ENCODE measurements around the gene SOWAHB.

The SOWAHB gene

GRCh38 chr4:76926841-76927240 lies 28.9 kb upstream of the SOWAHB start:
- Histone ChIP-seq H3K36me3 (ENCODE audit: control insufficient read depth in 1 of 2, insufficient read depth in 2 of 2, low read length in 2 of 2) (no peaks in the 10 kb centered on the region), H3K14ac (ENCODE audit: low read length) (no peak overlapping the region), H3K79me2 (ENCODE audit: control insufficient read depth, insufficient read depth, low read length, poor library complexity) (no peaks in the 10 kb centered on the region), H4K12ac (ENCODE audit: low read depth, low read length) (no peak overlapping the region), H4K8ac (ENCODE audit: low read depth, low read length) (no peak overlapping the region), H3K18ac (ENCODE audit: low read length) (no peak overlapping the region), H3K4me3 (ENCODE audit: low read depth, low read length) (no peak overlapping the region), H2AK5ac (ENCODE audit: low read length) (no peak overlapping the region), H4K91ac (ENCODE audit: low read depth, low read length) (no peak overlapping the region), H3K4me2 (ENCODE audit: low read length) (no peak overlapping the region), H3K23ac (ENCODE audit: low read length) (no peak overlapping the region), H3K4ac (ENCODE audit: low read depth, low read length) (no peak overlapping the region), H3K27ac (ENCODE audit: low read depth, low read length) (no peak overlapping the region), H2BK12ac (ENCODE audit: low read length) (no peak overlapping the region), H3K4me1 (ENCODE audit: control insufficient read depth in 1 of 2, insufficient read depth in 2 of 2, low read length in 2 of 2) (no peaks in the 10 kb centered on the region), H3K9me3 (ENCODE audit: insufficient read depth, low read depth, low read length) (no peaks in the 10 kb centered on the region), H3K9ac (ENCODE audit: low read length) (no peak overlapping the region), H3K79me1 (ENCODE audit: low read length) (no peaks in the 10 kb centered on the region), H2BK5ac (ENCODE audit: low read depth, low read length, poor library complexity) (no peak overlapping the region), H3K27me3 (ENCODE audit: insufficient read depth, low read length) (no peaks in the 10 kb centered on the region), H2AFZ (ENCODE audit: insufficient read depth, low read length, poor library complexity) (no peak overlapping the region), H2BK120ac (ENCODE audit: insufficient read depth, low read length, poor library complexity) (no peak overlapping the region)
- WGBS (ENCODE audit: extremely low coverage, insufficient coverage, insufficient read length): no CpG with 5 or more reads among the region's 6 CpGs
- peak; percentile 35 to 69 for DNase-seq

GRCh38 chr4:76923619-76924357 lies 25.8 kb upstream of the SOWAHB start:
- Histone ChIP-seq H2AK5ac (ENCODE audit: low read length) (no peak overlapping the region), H3K18ac (ENCODE audit: low read length) (no peak overlapping the region), H3K4me2 (ENCODE audit: low read length) (no peak overlapping the region), H4K12ac (ENCODE audit: low read depth, low read length) (no peak overlapping the region), H4K8ac (ENCODE audit: low read depth, low read length) (no peak overlapping the region), H3K27ac (ENCODE audit: low read depth, low read length) (no peak overlapping the region), H3K36me3 (ENCODE audit: control insufficient read depth in 1 of 2, insufficient read depth in 2 of 2, low read length in 2 of 2) (no peaks in the 10 kb centered on the region), H2AFZ (ENCODE audit: insufficient read depth, low read length, poor library complexity) (no peak overlapping the region), H3K79me2 (ENCODE audit: control insufficient read depth, insufficient read depth, low read length, poor library complexity) (no peaks in the 10 kb centered on the region), H3K9me3 (ENCODE audit: insufficient read depth, low read depth, low read length) (no peaks in the 10 kb centered on the region), H3K14ac (ENCODE audit: low read length) (no peak overlapping the region), H2BK5ac (ENCODE audit: low read depth, low read length, poor library complexity) (no peak overlapping the region), H3K4me1 (ENCODE audit: control insufficient read depth in 1 of 2, insufficient read depth in 2 of 2, low read length in 2 of 2) (no peaks in the 10 kb centered on the region), H4K91ac (ENCODE audit: low read depth, low read length) (no peak overlapping the region), H3K23ac (ENCODE audit: low read length) (no peak overlapping the region), H3K4me3 (ENCODE audit: low read depth, low read length) (no peak overlapping the region), H3K79me1 (ENCODE audit: low read length) (no peaks in the 10 kb centered on the region), H3K27me3 (ENCODE audit: insufficient read depth, low read length) (no peaks in the 10 kb centered on the region), H2BK120ac (ENCODE audit: insufficient read depth, low read length, poor library complexity) (no peak overlapping the region), H3K4ac (ENCODE audit: low read depth, low read length) (no peak overlapping the region), H3K9ac (ENCODE audit: low read length) (no peak overlapping the region), H2BK12ac (ENCODE audit: low read length) (no peak overlapping the region)
- no CpG with 5 or more reads among the region's 5 CpGs for WGBS (ENCODE audit: extremely low coverage, insufficient coverage, insufficient read length)
- peak; percentile 34 to 86 for DNase-seq

- Histone ChIP-seq H4K8ac (ENCODE audit: low read depth, low read length) (no peak overlapping the region), H3K79me2 (ENCODE audit: control insufficient read depth, insufficient read depth, low read length, poor library complexity) (no peaks in the 10 kb centered on the region), H3K79me1 (ENCODE audit: low read length) (no peaks in the 10 kb centered on the region), H2BK120ac (ENCODE audit: insufficient read depth, low read length, poor library complexity) (no peak overlapping the region), H3K27me3 (ENCODE audit: insufficient read depth, low read length) (no peaks in the 10 kb centered on the region), H3K27ac (ENCODE audit: low read depth, low read length) (no peak overlapping the region), H3K23ac (ENCODE audit: low read length) (no peak overlapping the region), H2AFZ (ENCODE audit: insufficient read depth, low read length, poor library complexity) (no peak overlapping the region), H3K18ac (ENCODE audit: low read length) (no peak overlapping the region), H2AK5ac (ENCODE audit: low read length) (no peak overlapping the region), H3K4me1 (ENCODE audit: control insufficient read depth in 1 of 2, insufficient read depth in 2 of 2, low read length in 2 of 2) (no peaks in the 10 kb centered on the region), H3K36me3 (ENCODE audit: control insufficient read depth in 1 of 2, insufficient read depth in 2 of 2, low read length in 2 of 2) (no peaks in the 10 kb centered on the region), H4K91ac (ENCODE audit: low read depth, low read length) (no peak overlapping the region), H3K9ac (ENCODE audit: low read length) (no peak overlapping the region), H3K4me3 (ENCODE audit: low read depth, low read length) (no peak overlapping the region), H2BK5ac (ENCODE audit: low read depth, low read length, poor library complexity) (no peak overlapping the region), H3K14ac (ENCODE audit: low read length) (no peak overlapping the region), H3K4me2 (ENCODE audit: low read length) (no peak overlapping the region), H3K4ac (ENCODE audit: low read depth, low read length) (no peak overlapping the region), H4K12ac (ENCODE audit: low read depth, low read length) (no peak overlapping the region), H2BK12ac (ENCODE audit: low read length) (no peak overlapping the region), H3K9me3 (ENCODE audit: insufficient read depth, low read depth, low read length) (no peaks in the 10 kb centered on the region)
- DNase-seq: no peak
These were observed 22.8 kb upstream of the SOWAHB start for GRCh38 chr4:76920715-76921114.

GRCh38 chr4:76909711-76910110 lies 11.8 kb upstream of the SOWAHB start:
- Histone ChIP-seq H2BK5ac (ENCODE audit: low read depth, low read length, poor library complexity) (no peak overlapping the region), H4K12ac (ENCODE audit: low read depth, low read length) (no peak overlapping the region), H4K91ac (ENCODE audit: low read depth, low read length) (no peak overlapping the region), H3K79me1 (ENCODE audit: low read length) (peaks cover 4% of the 10 kb centered on the region), H3K14ac (ENCODE audit: low read length) (no peak overlapping the region), H3K36me3 (ENCODE audit: control insufficient read depth in 1 of 2, insufficient read depth in 2 of 2, low read length in 2 of 2) (peaks cover 2 to 3% of the 10 kb centered on the region in 2 experiments), H2AK5ac (ENCODE audit: low read length) (no peak overlapping the region), H3K4me2 (ENCODE audit: low read length) (no peak overlapping the region), H3K9me3 (ENCODE audit: insufficient read depth, low read depth, low read length) (peaks cover 3% of the 10 kb centered on the region), H4K8ac (ENCODE audit: low read depth, low read length) (no peak overlapping the region), H3K18ac (ENCODE audit: low read length) (no peak overlapping the region), H3K4me1 (ENCODE audit: control insufficient read depth in 1 of 2, insufficient read depth in 2 of 2, low read length in 2 of 2) (peaks cover 1 to 2% of the 10 kb centered on the region in 2 experiments), H2BK120ac (ENCODE audit: insufficient read depth, low read length, poor library complexity) (no peak overlapping the region), H3K9ac (ENCODE audit: low read length) (no peak overlapping the region), H2AFZ (ENCODE audit: insufficient read depth, low read length, poor library complexity) (no peak overlapping the region), H3K79me2 (ENCODE audit: control insufficient read depth, insufficient read depth, low read length, poor library complexity) (no peaks in the 10 kb centered on the region), H3K23ac (ENCODE audit: low read length) (no peak overlapping the region), H3K27me3 (ENCODE audit: insufficient read depth, low read length) (no peaks in the 10 kb centered on the region), H3K4me3 (ENCODE audit: low read depth, low read length) (no peak overlapping the region), H3K27ac (ENCODE audit: low read depth, low read length) (no peak overlapping the region), H2BK12ac (ENCODE audit: low read length) (no peak overlapping the region), H3K4ac (ENCODE audit: low read depth, low read length) (no peak overlapping the region)
- no peak for DNase-seq
- no CpG with 5 or more reads among the region's 1 CpG for WGBS (ENCODE audit: extremely low coverage, insufficient coverage, insufficient read length)

Measured in trophoblast cell (in vitro differentiated cells and primary cell).